Measurements from ENCODE around the gene SKIDA1. TPM values are rescaled to one million over a fixed set of nuclear protein-coding genes. Genes with fewer than 3 reads are reported as not detected.

Gene SKIDA1
- total RNA-seq, 1 donor from 2014 or later: 127 TPM

DNA sequence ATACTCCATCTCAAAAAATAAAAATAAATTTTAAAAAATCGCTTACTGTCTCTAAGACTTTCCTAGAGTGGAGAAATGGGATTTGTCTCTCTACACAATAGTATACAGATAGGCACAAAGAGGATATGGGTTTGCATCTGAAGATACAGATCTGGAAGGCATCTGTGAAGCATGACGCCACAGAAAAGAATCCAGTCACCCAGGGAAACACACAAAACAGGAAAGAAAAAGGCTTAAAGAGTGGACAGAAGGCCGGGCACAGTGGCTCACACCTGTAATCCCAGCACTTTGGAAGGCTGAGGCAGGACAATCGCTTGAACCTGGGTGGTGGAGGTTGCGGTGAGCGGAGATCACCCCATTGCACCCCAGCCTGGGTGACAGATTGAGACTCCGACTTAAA lies 61.3 kb downstream of the SKIDA1 start:
- H4K20me1 ChIP-seq (ENCODE audit: low read depth): no peaks in the 10 kb centered on the region
- no peak overlapping the region for H3K9ac ChIP-seq
- no peaks in the 10 kb centered on the region for H3K27me3 ChIP-seq
- H3K9me3 ChIP-seq (ENCODE audit: low read depth): no peaks in the 10 kb centered on the region
- Mint-ChIP-seq H3K27me3 (ENCODE audit: insufficient read depth, low read depth) (peaks cover 7% of the 10 kb centered on the region), H3K9me3 (peaks cover 2% of the 10 kb centered on the region), H3K4me3 (no peak overlapping the region), H3K36me3 (no peaks in the 10 kb centered on the region), H3K27ac (no peak overlapping the region), H3K4me1 (no peaks in the 10 kb centered on the region)
- no peaks in the 10 kb centered on the region for H3K79me2 ChIP-seq (ENCODE audit: low read depth)
- H2AFZ ChIP-seq (replicated peaks): no peak overlapping the region
- H3K27ac ChIP-seq: no peak overlapping the region
- H3K36me3 ChIP-seq: no peaks in the 10 kb centered on the region
- no peak overlapping the region for H3K4me3 ChIP-seq
- H3K4me2 ChIP-seq: no peak overlapping the region
- TF ChIP-seq EZH2phosphoT487 (IDR thresholded peaks at IDR 0.05): no peak
- no peak for TF ChIP-seq EZH2 (IDR thresholded peaks at IDR 0.05)
- TF ChIP-seq, protein P1, sequence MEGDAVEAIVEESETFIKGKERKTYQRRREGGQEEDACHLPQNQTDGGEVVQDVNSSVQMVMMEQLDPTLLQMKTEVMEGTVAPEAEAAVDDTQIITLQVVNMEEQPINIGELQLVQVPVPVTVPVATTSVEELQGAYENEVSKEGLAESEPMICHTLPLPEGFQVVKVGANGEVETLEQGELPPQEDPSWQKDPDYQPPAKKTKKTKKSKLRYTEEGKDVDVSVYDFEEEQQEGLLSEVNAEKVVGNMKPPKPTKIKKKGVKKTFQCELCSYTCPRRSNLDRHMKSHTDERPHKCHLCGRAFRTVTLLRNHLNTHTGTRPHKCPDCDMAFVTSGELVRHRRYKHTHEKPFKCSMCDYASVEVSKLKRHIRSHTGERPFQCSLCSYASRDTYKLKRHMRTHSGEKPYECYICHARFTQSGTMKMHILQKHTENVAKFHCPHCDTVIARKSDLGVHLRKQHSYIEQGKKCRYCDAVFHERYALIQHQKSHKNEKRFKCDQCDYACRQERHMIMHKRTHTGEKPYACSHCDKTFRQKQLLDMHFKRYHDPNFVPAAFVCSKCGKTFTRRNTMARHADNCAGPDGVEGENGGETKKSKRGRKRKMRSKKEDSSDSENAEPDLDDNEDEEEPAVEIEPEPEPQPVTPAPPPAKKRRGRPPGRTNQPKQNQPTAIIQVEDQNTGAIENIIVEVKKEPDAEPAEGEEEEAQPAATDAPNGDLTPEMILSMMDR (IDR thresholded peaks at IDR 0.05): no peak
- H3F3A ChIP-seq (ENCODE audit: low read depth): peaks cover 6% of the 10 kb centered on the region
- no peak for DNase-seq (ENCODE audit: low spot score)
- no peaks in the 10 kb centered on the region for H3K4me1 ChIP-seq

MicroRNAs within 50 kb of the gene (microRNA counts, 767-probe panel; counts per million panel counts)
- 460 counts per million, percentile 90 among the panel's probes with 10 or more counts for microRNA hsa-miR-1915-3p

Small RNA genes within 50 kb of the gene (microRNA-seq; reads per million reads assigned to microRNA genes)
- 22.1 reads per million, percentile 55 among the genes with 10 or more reads in this experiment for gene MIR1915

Small RNA genes within 50 kb of the gene (small RNA-seq; reads per million reads assigned to genes)
- gene MIR1915: 0.27 reads per million, percentile 20 among the genes with 10 or more reads in this experiment
- not detected for gene RF00019
- gene RNU6-306P: not detected

Other genes with a start within 250 kb of the SKIDA1 start
- 55.7 and 61.3 TPM in 2 replicates for gene MLLT10, start 8.6 kb upstream of the SKIDA1 start, total RNA-seq (ENCODE audit: low replicate concordance)

Data from neural progenitor cell (in vitro differentiated cells).